ENCODE measurements around the gene TYW5.

The TYW5 gene, protein sequence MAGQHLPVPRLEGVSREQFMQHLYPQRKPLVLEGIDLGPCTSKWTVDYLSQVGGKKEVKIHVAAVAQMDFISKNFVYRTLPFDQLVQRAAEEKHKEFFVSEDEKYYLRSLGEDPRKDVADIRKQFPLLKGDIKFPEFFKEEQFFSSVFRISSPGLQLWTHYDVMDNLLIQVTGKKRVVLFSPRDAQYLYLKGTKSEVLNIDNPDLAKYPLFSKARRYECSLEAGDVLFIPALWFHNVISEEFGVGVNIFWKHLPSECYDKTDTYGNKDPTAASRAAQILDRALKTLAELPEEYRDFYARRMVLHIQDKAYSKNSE

DNA sequence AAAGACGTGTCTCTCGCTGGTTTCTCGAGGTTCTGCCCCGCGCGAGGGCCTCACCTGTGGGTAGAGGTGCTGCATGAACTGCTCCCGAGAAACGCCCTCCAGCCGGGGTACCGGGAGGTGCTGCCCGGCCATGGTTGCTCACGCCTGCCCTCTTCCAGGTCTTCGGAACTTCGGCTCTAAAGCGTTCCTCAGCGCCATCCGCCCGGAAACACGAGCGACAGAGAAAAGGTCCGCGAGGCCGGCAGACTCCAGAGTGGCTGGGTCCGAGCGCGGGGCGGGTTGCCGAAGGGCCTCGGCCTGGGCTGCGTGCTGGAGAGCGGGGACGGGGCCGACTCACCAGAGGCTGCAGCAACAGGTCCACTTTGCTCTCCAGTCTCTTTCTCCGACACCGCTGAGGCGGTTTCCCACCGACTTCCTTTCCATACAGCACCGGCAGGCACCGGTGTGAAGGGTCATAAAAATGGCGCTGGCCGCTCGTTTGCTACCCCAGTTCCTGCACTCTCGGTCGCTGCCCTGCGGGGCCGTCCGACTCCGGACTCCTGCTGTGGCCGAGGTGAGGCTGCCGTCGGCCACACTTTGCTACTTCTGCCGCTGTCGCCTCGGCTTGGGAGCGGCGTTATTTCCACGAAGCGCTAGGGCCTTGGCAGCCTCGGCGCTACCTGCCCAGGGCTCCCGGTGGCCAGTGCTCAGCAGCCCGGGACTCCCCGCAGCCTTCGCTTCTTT, at the start of gene TYW5, which contains the start of gene MAIP1:
TYW5 (minus strand) TSS at position 153 of the 723 bp plus-strand sequence; CDS start at position 132, 21 bp downstream.
MAIP1 (plus strand) TSS at position 244 of the 723 bp plus-strand sequence; CDS start at position 461, 217 bp downstream.
- DNase-seq: peak; percentile 94

DNA sequence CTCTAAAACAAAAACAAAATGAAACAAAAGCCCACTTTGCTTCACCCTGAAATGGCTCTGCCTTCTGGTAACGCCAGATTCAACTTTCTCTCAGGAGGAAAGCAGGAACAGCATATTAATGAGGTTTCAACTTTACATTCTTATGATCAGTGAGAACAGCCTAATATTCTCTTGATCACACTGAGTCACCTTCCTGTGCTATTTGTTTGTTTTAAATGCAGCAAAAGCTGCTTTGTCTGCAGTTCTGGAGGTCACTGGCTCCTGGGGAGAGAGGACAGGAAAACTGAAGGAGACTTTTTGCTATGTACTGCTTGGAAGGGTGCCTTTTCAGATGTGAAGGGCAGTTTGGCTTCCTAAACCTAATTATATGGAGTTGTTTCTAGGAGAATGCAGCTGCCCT, 48.2 kb upstream of the TYW5 start:
- no peak for DNase-seq

DNA sequence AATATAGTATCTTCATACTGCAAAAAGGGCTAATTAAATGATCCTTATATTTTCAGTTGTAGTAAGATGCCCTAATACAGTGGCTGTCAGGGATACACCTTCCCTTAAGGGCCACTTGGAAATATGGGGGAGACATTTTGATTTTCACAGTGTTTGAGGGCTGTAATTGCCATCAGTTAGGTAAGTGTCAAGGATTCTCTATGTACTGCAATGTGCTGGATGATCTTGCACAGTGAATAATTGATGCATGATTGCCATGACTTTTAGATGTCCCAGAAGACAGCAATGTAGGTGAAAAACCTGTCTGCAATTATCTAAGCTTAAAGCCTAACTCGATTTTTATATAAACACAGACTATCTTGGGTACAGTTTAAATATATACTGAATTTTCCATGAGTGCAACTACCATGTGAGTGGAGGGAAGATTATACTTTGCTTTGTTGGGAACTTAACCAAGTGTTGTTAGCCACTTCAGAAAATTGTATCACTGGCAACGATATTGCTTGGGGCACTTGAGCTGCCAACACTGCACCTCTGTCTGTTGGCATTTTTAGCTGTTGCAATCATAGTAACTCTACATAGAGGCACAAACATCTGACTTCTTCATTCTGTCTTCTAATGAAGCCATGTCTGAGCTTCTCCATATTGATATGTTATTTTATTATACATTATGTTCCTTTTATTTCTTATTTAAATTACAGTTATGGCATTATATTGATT, 45.3 kb upstream of the TYW5 start:
- no peak for DNase-seq

DNA sequence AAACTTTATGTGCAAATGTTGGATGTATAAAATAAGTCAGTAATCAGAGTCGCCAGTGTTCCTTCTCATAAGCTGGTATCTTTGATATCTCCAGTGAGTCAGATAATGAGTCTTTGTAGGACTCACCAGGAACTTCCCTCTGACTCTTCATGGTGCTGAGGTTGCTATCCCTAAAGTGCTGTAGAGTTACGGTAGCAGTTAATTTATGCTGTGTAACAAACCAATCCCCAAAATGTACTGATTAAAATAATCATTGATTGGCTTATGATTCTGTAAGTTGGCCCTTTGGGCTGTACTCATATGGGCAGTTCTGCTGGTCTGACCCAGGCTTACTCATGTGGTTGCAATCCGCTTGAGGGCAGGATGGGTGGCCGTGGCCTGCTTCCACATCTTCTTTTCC, 43.9 kb upstream of the TYW5 start:
- DNase-seq: no peak

DNA sequence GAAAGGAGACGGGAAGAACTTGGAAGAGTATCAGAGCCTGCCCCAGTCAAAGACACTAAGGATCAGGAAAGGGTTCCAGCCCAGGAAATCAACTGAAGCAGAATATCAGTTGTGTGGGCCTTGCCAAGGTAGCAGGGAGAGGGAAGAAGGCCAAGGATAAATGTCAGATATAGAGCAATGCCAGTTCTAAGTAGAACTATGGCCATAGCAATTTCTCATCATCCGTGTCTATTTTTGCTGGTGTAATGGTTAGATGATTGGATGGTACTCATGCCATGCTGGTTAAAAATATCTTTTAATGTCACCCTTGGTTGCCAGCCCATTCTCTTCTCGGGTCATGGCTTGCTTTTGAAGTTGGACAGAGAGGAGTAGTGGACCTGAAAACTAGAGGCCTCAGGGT, 42.0 kb upstream of the TYW5 start:
- no peak for DNase-seq

DNA sequence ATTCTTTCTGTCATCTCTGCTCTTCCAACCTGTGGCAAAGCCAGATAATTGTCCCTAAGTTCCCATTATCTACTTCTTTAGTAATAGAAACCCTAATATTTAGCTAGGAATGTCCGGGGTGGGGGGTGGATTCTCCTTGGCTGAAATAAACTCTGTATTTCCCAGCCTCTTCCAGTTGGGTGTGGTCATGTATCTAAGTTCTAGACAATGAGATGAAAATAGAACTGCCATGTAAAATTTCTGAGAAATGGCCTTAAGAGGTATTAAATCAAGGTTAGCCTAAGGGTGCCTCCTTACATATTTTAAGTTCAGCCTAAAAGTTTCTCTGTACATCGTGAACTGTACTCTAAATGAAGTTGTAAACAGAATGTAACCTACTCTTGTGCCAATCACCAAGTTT, 39.6 kb upstream of the TYW5 start:
- no peak for DNase-seq

DNA sequence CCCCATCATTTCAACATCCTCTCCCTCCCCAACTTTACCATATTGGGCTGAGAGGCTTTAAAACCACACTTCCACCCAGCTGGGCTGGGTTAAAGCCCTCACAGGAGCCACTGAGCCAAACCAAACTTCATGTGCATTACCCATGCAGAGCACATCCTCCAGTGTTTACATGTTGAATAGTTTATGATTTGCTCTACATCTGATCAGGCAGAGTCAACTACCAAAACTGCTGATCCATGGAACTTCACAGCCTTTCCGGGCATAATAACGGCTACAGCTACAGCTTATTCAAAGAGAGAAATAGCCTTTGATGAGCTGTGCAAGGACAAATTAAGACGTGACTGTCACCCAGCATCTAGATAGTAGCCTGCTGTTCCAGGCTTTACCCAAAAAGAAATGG, 39.1 kb upstream of the TYW5 start:
- no peak for DNase-seq

DNA sequence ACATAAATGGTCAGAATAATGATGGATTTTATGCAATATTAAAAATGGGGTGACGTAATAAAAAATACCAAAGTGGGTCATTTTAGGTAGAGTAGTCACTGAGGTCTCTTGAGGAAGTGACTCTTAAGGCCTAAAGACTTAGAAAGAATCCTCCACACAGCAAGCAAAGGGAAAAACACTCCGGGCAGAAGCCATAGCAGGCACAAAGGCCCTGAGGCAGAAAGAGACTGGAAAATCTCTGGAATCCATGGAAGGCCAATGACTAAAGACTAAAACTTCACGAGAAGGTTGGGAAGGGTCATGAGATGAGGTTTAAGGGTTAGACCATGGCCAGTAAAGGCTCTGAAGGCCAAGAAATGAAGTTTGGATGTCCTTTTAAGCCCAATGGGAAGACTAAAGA, 37.0 kb upstream of the TYW5 start:
- DNase-seq: no peak

DNA sequence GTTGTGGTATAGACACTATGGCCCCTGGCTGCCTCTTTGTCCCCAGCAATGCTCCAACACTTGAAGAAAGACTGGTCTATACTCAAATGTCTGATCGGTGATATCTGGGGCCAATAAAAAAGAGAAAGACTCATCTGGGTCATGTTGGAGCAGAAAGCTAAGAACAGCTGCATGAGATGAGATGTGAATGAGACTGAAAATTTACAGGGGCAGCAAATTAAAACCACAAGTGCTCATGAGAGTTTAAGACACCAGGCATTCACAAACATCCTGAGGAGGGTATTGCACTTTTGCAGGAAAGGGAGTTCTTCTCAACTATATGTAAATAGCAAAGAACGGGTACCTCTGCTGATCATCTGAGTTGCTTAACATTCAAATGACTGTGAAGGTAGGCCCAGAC, 36.4 kb upstream of the TYW5 start:
- no peak for DNase-seq

DNA sequence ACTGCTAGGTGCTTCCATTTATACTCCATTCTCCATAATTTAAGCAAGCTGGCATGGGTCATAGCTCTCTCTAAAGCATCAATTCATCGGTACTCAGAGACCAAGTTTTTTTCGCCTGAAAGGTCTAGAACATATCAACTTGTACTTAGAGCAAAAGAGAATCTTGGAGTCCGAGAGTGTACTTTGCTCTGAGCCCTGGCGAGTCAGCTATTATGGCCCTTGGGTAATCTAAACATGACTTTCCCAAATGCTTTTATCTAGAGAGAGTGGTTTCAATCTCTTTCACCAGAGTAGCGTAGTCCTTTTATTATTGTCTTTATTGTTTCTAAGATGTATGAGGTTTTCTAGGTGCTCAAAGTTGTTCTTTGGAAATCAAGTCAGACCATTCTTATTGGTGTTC, 34.5 kb upstream of the TYW5 start:
- no peak for DNase-seq

DNA sequence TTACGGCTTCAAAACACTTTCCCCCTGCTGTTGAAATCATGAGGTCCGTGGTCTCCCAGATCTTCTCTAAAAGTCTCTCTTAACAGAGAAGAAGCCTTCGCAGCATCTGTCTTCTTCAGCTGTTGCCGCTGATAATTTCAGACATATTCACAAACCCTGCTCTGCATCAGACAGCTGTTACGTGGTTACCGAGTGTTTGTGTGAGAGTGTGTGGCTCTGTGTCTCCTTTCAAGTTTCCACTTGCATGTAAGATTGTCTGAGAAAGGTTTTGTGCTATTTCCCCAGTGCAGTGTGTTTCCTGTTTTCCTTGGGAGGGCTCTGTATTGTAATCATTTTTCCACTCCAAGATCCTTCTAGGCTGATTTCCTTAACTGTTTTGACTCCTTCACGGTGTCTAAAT, 32.9 kb upstream of the TYW5 start:
- peak; percentile 70 for DNase-seq

DNA sequence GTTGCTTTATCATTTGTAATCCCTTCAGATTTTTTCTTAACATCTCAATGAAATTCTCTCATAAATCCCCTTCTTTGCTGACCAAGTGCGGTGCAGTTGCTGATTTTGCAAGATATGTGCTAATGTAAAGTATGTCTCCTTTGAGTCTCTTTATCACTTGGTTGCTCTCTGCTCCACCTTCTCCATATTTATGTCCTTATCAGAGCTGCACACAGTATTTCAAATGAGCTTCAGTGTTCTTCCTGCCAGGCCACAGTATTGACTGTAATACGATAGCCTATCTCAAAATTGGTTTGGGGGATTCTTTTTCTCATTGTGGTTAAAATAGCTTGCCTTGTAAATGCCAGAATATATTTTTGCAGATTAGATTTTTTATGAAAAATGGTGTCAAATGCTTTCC, 32.3 kb upstream of the TYW5 start:
- DNase-seq: no peak

DNA sequence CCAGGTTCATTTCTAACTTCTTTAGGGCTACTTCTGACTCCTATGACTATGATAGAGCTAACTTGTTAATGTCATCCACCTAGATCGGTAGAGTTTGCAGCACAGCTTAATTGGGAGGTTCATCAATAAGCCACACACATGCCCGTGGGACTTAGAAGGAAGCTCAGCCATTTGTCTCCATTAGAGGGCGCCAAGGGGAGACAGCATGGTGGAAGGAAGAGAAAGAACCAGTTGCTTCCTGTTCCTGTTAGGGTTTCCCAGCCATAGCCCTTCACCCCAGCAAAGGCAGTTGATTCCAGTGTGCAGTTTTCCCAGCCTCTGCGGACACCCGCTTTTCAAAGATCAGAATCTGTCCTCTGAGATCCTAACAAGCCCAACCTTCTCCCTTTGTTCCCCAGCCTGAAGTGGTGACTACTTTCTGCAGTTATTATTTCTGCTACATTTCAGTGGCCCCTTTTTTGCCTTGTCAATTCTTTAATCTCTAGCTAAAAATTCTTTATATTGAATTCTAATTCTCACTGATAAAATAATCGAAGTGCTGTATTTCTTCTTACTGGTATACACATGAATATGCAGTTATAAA, 30.4 kb upstream of the TYW5 start:
- no peak for DNase-seq

DNA sequence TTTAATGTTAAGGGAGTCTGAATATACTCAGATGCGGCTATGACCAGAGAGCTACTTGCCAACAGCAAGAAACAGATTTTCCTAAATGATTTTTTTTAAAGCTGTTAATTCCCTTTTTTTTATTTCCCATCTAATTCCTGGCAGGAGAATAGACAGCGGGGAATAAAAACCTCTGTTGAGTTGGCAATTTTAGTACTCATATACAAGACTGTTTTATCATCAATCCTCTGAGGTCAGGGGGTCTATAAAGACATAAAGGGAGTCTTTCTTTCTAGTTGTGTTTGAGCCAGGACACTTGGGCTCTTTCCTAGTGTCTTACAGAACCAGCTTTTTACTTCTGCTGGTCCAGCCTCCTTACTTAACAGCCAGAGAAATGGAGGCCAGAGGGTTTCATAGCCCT, 29.5 kb upstream of the TYW5 start:
- DNase-seq: no peak

DNA sequence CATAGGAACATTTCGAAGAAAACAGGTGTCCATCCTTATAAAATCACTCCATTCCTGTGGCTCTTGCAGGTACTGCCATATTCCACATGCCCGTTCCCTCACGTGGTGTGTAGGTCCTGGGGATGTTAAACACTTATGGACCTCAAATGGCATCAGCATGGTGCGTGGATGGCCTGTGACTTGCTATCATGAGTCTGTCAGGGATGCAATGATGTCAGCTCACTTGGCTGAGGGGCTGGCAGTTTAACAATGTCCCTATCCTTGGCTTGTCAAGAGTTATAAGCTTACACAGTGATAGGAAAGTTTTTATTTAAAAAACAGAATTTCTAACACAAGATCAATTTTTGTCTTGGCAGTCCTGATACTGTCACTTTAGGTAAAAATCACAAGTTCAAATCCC, 28.9 kb upstream of the TYW5 start:
- no peak for DNase-seq

DNA sequence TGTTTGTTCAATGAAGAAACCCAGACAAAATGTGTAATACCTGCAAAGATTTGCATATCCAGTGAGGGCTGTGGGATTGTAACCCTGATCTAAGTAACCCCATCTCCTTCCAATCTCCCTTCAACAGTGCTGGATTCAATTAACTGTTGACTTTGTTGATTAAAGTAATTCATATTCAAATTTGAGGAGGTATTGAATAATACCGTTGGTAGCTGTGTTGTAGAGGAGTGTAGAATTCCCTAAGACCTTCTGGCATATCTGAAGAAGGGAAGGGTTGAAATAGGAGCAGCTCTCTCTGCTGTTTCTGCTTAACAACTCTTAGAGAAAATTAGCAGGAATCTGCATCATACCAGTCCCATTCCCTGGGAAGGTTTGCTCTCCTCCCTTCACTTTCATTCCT, 28.2 kb upstream of the TYW5 start:
- DNase-seq: no peak

DNA sequence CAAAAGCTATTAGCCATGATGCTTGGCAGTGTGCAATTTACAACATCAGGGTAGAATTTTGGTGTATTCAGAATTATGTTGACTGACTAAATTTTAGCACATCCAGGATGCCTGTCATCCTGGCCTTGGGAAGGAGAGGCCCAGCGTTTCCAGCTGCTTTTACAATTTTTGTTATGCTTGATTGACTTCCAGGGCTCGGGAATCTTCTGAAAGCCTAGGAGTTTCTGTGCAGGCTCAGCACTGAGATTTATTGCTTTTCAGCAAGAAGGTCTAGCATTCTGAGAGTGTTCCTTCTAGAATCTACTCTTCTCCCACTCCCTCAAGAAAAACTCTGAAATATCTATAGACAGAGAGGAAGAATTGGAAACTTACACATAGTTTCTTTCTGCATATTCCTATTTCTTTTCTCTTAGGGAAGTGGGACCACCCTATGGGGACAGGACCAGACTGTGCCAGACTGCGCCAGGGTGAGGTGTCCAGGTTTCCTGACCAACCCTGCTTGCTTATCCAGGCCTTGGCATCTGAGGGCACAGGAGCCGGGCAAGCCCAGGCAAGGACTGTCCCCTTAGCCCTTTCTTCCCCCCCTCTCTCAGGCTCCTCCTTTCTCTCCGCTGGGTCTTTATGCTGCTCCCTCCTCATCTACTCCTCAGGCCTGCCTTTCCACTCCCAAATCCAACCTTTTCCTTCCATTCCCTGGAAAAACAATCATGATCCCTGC, 27.0 kb upstream of the TYW5 start:
- DNase-seq: no peak

DNA sequence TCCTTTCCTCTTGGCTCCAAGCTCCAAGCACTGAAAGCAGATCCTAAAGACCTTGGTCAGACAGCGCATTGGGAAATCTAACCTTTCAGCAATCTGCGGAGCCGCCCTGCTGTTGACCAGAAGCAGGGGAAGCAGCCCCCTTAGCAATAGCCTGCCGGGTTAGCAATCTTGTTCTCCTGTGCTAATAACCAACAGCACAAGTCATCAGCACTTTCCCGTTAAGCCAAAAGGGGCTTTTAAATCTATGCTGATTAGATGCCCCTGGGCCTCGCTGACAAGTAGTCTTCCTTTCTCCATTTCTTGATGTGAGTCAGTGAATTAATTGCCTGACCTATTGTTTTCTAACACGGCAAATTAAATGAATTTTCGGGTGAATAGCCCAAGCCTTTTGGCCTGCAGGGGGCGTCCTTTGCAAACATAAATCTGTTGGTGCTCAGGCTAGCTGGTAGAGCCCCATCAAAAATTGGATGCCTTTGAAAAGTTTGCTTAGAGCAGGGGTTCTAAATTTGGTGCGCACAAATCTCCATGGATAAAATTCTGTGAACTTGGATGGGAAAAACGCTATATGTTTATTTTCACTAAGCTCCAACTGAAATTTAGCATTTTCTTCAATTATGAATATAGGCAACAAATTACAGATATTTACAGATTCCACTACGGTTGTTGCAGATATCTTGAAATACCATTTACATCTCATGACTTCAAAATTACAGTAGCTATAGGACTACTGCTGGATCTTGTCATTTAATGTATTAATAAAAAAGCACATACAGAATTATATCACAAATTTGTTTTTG, 24.7 kb upstream of the TYW5 start:
- DNase-seq: peak; percentile 92

DNA sequence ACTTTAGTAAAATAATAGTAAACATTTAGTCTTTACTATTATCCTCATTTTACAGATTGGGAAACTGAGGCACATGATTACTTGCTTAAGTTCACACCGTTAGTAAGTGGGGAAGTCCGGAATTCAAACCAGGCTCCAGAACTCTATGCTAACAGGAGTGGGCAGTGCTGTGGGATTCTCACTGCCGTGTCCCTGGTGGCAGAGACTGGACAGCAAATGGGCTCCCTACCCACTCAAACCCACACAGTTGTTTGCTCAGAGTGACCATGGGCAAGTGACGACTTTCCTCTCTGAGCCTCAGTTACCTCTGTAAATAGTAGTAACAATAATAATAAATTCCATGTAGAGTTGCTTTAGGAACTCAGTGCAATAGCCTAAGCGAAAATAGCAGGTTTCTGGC, 24.1 kb upstream of the TYW5 start:
- no peak for DNase-seq

DNA sequence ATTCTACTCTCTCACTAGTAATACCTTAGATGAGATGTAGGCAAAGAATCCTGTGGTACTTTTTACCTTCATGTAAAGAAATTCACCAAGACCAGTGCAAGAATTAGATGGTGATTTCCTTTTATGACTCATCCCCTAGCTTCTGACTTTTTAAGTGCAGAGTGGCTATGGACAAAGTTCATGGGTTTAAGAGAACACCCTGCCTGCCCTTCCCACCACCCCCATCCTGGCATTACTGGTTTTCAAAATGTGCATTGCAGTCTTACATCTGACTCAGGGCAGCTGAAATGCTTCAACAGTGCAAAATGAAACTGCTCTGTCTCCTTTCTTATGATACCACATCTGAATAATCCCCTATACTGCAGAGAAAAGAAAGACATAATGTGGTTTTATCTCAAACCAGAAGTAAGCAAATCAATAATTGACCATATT, 22.7 kb upstream of the TYW5 start:
- DNase-seq: no peak

DNA sequence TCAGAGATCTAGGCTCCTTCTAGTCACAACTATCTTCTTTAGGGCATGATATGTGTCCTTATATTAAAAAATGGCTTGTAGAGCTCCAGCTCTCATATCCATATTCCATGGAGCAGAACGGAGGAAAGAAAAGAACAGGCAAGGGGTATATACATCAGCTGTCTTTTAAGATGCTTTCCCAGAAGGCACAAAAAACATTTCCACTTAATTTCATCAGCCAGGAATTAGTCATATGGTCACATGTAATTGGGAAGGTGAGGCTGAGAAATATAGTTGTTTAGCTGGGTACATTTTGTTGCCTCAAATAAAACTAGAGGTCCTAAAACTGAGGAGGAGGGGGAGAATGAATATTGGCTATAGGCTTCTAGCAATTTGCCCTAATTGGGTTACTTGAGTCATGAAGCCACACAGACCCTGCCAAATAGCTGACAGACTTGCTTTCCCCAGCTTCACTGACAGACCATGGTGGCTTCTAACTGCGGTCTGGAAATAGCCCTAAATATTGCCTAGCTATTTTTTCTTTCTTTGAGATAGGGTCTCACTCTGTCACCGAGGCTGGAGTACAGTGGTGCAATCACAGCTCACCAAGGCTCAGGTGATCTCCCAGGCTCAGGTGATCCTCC, 20.1 kb upstream of the TYW5 start:
- no peak for DNase-seq

All from right forelimb (tissue), 1 donor.